CD4-positive, alpha-beta T cell treated with Interleukin-21 for 1 hour (primary cell): ENCODE results near the gene PPDPF.
"Not testable (repeated sequence)": the region's sequence is repeated elsewhere in the genome, so short reads cannot be mapped to it uniquely, and the experiment has no call there.

Source experiments
- DNase-seq: peaks from one replicate; pipeline ENCODE4 v3.0.0-alpha.2; 2020

PPDPF gene

GRCh38 chr20:63520504-63520933 is at the start of gene PPDPF:
PPDPF (plus strand) TSS chr20:63520765; CDS start chr20:63521309, 544 bp downstream.
- peak; percentile 85 for DNase-seq

GRCh38 chr20:63471002-63471716 is 49.4 kb upstream of the PPDPF start:
- DNase-seq: no peak

GRCh38 chr20:63471717-63471980 is 48.9 kb upstream of the PPDPF start:
- no peak for DNase-seq

- no peak for DNase-seq
Observed at GRCh38 chr20:63471981-63472831, 48.4 kb upstream of the PPDPF start, which contains the start of gene KCNQ2. KCNQ2 (minus strand) TSS chr20:63472655; CDS start chr20:63472463, 192 bp downstream.

- no peak for DNase-seq
Observed at GRCh38 chr20:63472862-63473390, 47.6 kb upstream of the PPDPF start.

- DNase-seq: no peak
Observed at GRCh38 chr20:63473555-63474449, 46.8 kb upstream of the PPDPF start.

GRCh38 chr20:63475209-63475608 is 45.4 kb upstream of the PPDPF start:
- no peak for DNase-seq

- no peak for DNase-seq
Observed at GRCh38 chr20:63477061-63477616, 43.4 kb upstream of the PPDPF start.

GRCh38 chr20:63477944-63478343 is 42.6 kb upstream of the PPDPF start:
- no peak for DNase-seq

- DNase-seq: no peak
Observed at GRCh38 chr20:63478346-63479302, 41.9 kb upstream of the PPDPF start.

GRCh38 chr20:63479695-63480419 is 40.7 kb upstream of the PPDPF start:
- not testable (repeated sequence) for DNase-seq

- DNase-seq: no peak
Observed at GRCh38 chr20:63481503-63481902, 39.1 kb upstream of the PPDPF start.

- no peak for DNase-seq
Observed at GRCh38 chr20:63482021-63482587, 38.5 kb upstream of the PPDPF start.

- no peak for DNase-seq
Observed at GRCh38 chr20:63483834-63484233, 36.7 kb upstream of the PPDPF start.

GRCh38 chr20:63484236-63484635 is 36.3 kb upstream of the PPDPF start:
- DNase-seq: no peak

- no peak for DNase-seq
Observed at GRCh38 chr20:63484651-63485403, 35.7 kb upstream of the PPDPF start.

GRCh38 chr20:63486300-63486855 is 34.2 kb upstream of the PPDPF start:
- DNase-seq: no peak

- no peak for DNase-seq
Observed at GRCh38 chr20:63487116-63487764, 33.3 kb upstream of the PPDPF start.
